K562 (cell line): Measurements from ENCODE around the gene AGO3. TPM values are rescaled to one million over a fixed set of nuclear protein-coding genes. Genes with fewer than 3 reads are reported as not detected.

ENCODE experiments used
- ARHGAP35 ChIP-seq: fragments of 450-650 bp; IDR thresholded peaks from 2 replicates; pipeline ENCODE4 v1.6.1; 2018; ENCODE audit not compliant: partially characterized antibody
- BRD4 ChIP-seq: fragments of 200-600 bp; sonication (generic); IDR thresholded peaks from 2 replicates; pipeline ENCODE4 v1.6.1; 2017; ENCODE audit warnings: inconsistent platforms
- DMBX1 ChIP-seq: fragments of 250-450 bp; sonication (Bioruptor Pico); IDR thresholded peaks from 2 replicates; pipeline ENCODE4 v1.8.0; 2022; ENCODE audit warnings: inconsistent platforms, mild to moderate bottlenecking, moderate library complexity, borderline replicate concordance
- FOXK2 ChIP-seq, 2 experiments: fragments of 450-650 bp; IDR thresholded peaks in 1 of 2; conservative IDR thresholded peaks in 1 of 2; 2 replicates each; pipeline ENCODE4 v1.6.1; 2016; ENCODE audit warnings: low read depth in 2 of 2, mild to moderate bottlenecking in 1 of 2
- FOXP4 ChIP-seq: sonication (generic); formaldehyde crosslinking; IDR thresholded peaks from 2 replicates; pipeline ENCODE4 v1.8.0; 2022; ENCODE audit warnings: mild to moderate bottlenecking, missing genetic modification reagents, borderline replicate concordance
- JUND ChIP-seq, 2 experiments: IDR thresholded peaks; 2 replicates in 1 of 2; 3 replicates in 1 of 2; pipeline ENCODE4 v1.6.1; 2011; ENCODE audit warnings: borderline replicate concordance in 2 of 2, low read depth in 2 of 2, low read length in 2 of 2, improper control_type of control experiment in 1 of 2, missing biosample characterization in 1 of 2, missing genetic modification characterization in 1 of 2, missing genetic modification reagents in 1 of 2
- MIER1 ChIP-seq: fragments of 450-650 bp; IDR thresholded peaks from 2 replicates; pipeline ENCODE4 v1.6.1; 2016; ENCODE audit warnings: antibody characterized with exemption, mild to moderate bottlenecking, low read depth
- MTA3 ChIP-seq: fragments of 450-650 bp; formaldehyde crosslinking; IDR thresholded peaks from 2 replicates; pipeline ENCODE4 v1.6.1; 2017; ENCODE audit warnings: mild to moderate bottlenecking, borderline replicate concordance
- NCOA6 ChIP-seq: fragments of 450-650 bp; IDR thresholded peaks from 2 replicates; pipeline ENCODE4 v1.6.1; 2017; ENCODE audit warnings: mild to moderate bottlenecking
- NR3C1 ChIP-seq: sonication (generic); formaldehyde crosslinking; IDR thresholded peaks from 2 replicates; pipeline ENCODE4 v1.8.1; 2022; ENCODE audit warnings: missing genetic modification reagents
- RBM22 ChIP-seq: fragments of 200-400 bp; formaldehyde crosslinking; IDR thresholded peaks from 2 replicates; pipeline ENCODE4 v1.6.1; 2018; ENCODE audit warnings: low read length, low read depth; ENCODE audit not compliant: poor library complexity, severe bottlenecking
- SMC3 ChIP-seq: conservative IDR thresholded peaks from 2 replicates; pipeline ENCODE4 v1.6.1; 2011; ENCODE audit warnings: low read depth, low read length, improper control_type of control experiment; ENCODE audit not compliant: insufficient read depth
- ZKSCAN3 ChIP-seq: fragments of 250-450 bp; sonication (Bioruptor Pico); IDR thresholded peaks from 2 replicates; pipeline ENCODE4 v1.4.0; 2020
- ZNF146 ChIP-seq: IDR thresholded peaks from one replicate; pipeline ENCODE4 v1.6.1; 2018; ENCODE audit warnings: missing compliant biosample characterization; ENCODE audit not compliant: unreplicated experiment
- ZNF263 ChIP-seq: sonication (generic); formaldehyde crosslinking; IDR thresholded peaks from 2 replicates; pipeline ENCODE4 v1.8.0; 2022; ENCODE audit warnings: mild to moderate bottlenecking, missing genetic modification reagents, borderline replicate concordance
- ZNF75A ChIP-seq: fragments of 450-650 bp; formaldehyde crosslinking; IDR thresholded peaks from 2 replicates; pipeline ENCODE4 v1.4.0; 2020; ENCODE audit warnings: mild to moderate bottlenecking
- polyA plus RNA-seq, 8 experiments: library from polyadenylated mRNA; depleted of rRNA in 4 of 8; stranded (reverse) in 5 of 8; unstranded in 3 of 8; fragments of >200 nt; fragmentation: Nextera tagmentation in 2 of 8; fragmentation: Illumina TruSeq in 1 of 8; extraction: Ambion mirVana in 2 of 8; extraction: Trizol in 1 of 8; gene quantifications; 2 replicates each; pipeline versions ENCODE4 v1.2.1 to v1.2.3, GENCODE V29; 2011 to 2014; ENCODE audit warnings: inconsistent platforms in 1 of 8, missing spikeins in 1 of 8
- total RNA-seq, 7 experiments: library from RNA; depleted of rRNA in 6 of 7; stranded (reverse); fragments of >200 nt in 6 of 7; fragmentation: Illumina TruSeq in 2 of 7; extraction: Trizol in 2 of 7; gene quantifications; 2 replicates each; pipeline versions ENCODE4 v1.2.1 to v1.2.3, GENCODE V29; 2011 to 2021; ENCODE audit warnings: low replicate concordance in 1 of 7
- TF ChIP-seq, protein P1 (sequence below): fragments of 250-450 bp; sonication (Bioruptor Pico); IDR thresholded peaks from 2 replicates; pipeline ENCODE4 v1.4.0; 2020

AGO3 gene
- total and polyA plus RNA-seq, 9 of the 15 experiments (the other 6 are each of a cell fraction or from before 2014, with no cell fraction given): 4.5 to 41.5 (median 22.7) TPM

DNA sequence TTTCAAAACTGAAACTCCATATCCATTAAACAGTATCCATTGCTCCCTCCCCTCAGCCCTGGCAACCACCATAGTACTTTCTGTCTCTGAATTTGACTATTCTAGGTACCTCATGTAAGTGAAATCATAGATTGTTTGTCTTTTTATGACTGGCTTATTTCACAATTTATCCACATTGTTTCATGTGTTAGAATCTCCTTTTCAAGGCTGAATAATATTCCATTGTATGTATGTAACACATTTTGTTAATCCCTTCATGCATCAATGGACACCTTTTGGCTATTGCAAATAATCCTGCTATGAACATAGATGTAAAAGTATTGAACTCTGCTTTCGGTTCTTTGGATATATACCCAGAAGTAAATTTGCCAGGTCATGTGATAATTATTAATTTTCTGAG lies 37.5 kb downstream of the AGO3 start (continued):
- TF ChIP-seq JUND (IDR thresholded peaks at IDR 0.05; ENCODE audit: borderline replicate concordance, low read depth, low read length) (no peak), JUND (tag; IDR thresholded peaks at IDR 0.05; ENCODE audit: borderline replicate concordance, low read depth, low read length) (no peak), ZNF263 (CRISPR knock-in tag) (no peak), FOXP4 (CRISPR knock-in tag) (no peak), ZKSCAN3 (CRISPR knock-in tag) (no peak), NR3C1 (CRISPR knock-in tag) (no peak), FOXK2 (conservative IDR thresholded peaks at IDR 0.05 in 1 of 2, IDR thresholded peaks at IDR 0.05 in 1 of 2; ENCODE audit: low read depth in 2 of 2) (no peak), MIER1 (no peak), ZNF146 (peak; percentile 83), BRD4 (no peak), ZNF75A (CRISPR knock-in tag) (no peak), RBM22 (no peak), SMC3 (no peak), NCOA6 (no peak), DMBX1 (CRISPR knock-in tag) (no peak), ARHGAP35 (no peak), MTA3 (no peak)
- TF ChIP-seq, protein P1, sequence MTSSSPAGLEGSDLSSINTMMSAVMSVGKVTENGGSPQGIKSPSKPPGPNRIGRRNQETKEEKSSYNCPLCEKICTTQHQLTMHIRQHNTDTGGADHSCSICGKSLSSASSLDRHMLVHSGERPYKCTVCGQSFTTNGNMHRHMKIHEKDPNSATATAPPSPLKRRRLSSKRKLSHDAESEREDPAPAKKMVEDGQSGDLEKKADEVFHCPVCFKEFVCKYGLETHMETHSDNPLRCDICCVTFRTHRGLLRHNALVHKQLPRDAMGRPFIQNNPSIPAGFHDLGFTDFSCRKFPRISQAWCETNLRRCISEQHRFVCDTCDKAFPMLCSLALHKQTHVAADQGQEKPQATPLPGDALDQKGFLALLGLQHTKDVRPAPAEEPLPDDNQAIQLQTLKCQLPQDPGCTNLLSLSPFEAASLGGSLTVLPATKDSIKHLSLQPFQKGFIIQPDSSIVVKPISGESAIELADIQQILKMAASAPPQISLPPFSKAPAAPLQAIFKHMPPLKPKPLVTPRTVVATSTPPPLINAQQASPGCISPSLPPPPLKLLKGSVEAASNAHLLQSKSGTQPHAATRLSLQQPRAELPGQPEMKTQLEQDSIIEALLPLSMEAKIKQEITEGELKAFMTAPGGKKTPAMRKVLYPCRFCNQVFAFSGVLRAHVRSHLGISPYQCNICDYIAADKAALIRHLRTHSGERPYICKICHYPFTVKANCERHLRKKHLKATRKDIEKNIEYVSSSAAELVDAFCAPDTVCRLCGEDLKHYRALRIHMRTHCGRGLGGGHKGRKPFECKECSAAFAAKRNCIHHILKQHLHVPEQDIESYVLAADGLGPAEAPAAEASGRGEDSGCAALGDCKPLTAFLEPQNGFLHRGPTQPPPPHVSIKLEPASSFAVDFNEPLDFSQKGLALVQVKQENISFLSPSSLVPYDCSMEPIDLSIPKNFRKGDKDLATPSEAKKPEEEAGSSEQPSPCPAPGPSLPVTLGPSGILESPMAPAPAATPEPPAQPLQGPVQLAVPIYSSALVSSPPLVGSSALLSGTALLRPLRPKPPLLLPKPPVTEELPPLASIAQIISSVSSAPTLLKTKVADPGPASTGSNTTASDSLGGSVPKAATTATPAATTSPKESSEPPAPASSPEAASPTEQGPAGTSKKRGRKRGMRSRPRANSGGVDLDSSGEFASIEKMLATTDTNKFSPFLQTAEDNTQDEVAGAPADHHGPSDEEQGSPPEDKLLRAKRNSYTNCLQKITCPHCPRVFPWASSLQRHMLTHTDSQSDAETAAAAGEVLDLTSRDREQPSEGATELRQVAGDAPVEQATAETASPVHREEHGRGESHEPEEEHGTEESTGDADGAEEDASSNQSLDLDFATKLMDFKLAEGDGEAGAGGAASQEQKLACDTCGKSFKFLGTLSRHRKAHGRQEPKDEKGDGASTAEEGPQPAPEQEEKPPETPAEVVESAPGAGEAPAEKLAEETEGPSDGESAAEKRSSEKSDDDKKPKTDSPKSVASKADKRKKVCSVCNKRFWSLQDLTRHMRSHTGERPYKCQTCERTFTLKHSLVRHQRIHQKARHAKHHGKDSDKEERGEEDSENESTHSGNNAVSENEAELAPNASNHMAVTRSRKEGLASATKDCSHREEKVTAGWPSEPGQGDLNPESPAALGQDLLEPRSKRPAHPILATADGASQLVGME: no peak
